Lower leg skin (tissue), 4 donors: ENCODE data around the gene LRRC32. TPM values are rescaled to one million over a fixed set of nuclear protein-coding genes. Genes with fewer than 3 reads are reported as not detected.

Source experiments
- DNase-seq, 2 donors: peaks; one replicate each; pipeline ENCODE4 v3.0.0-alpha.2; 2019; ENCODE audit warnings: low spot score in 2 of 2
- H3K4me3 ChIP-seq: fragments of 200-600 bp; sonication (generic); 2 replicates; pipeline ENCODE4 v1.5.1; 2017; ENCODE audit warnings: mild to moderate bottlenecking, low read depth; ENCODE audit not compliant: poor library complexity, severe bottlenecking
- CTCF ChIP-seq, 3 donors: fragments of 450-650 bp; IDR thresholded peaks; one replicate each; pipeline ENCODE4 v1.5.1; 2016; ENCODE audit warnings: antibody characterized with exemption in 3 of 3, mild to moderate bottlenecking in 3 of 3, moderate library complexity in 2 of 3
- POLR2A ChIP-seq, 2 donors: fragments of 450-650 bp; IDR thresholded peaks; one replicate each; pipeline ENCODE4 v1.6.1; 2016 to 2017; ENCODE audit warnings: antibody characterized with exemption in 2 of 2, mild to moderate bottlenecking in 1 of 2, moderate library complexity in 1 of 2
- WGBS, 2 donors: methylation state at CpG; one replicate each; pipeline ENCODE4 v1.1.5; 2018; 5-methylcytosine and 5-hydroxymethylcytosine counted together
- intact Hi-C: fragments of 100-400 bp; cut with DNase I; formaldehyde crosslinking; loops from one replicate; pipeline ENCODE4 v1.15.0; 2023; ENCODE audit warnings: low total_unique reads
- total RNA-seq, 4 donors: library from RNA; depleted of rRNA; stranded (reverse); fragments of >200 nt; gene quantifications; one replicate each; pipeline ENCODE4 v1.1.0, GENCODE V29; 2016

Gene LRRC32
- total RNA-seq, result 10 to 100 TPM in 3 of 4 donors, 1 to 10 TPM in 1; 9.0 to 42.5 (median 18.7) TPM

GRCh38 chr11:76670485-76671236 lies at the start of gene LRRC32:
TSS of gene LRRC32 (minus strand) at chr11:76670747. CDS start at chr11:76665954, 4,793 bp downstream.
- intact Hi-C loops, result no loop called here
- no peak for TF ChIP-seq POLR2A (IDR thresholded peaks at IDR 0.05)
- no peak for TF ChIP-seq CTCF (IDR thresholded peaks at IDR 0.05)
- 0 to 3% methylated on average over 8 to 66 of the region's 82 CpGs for WGBS, 2 donors
- peak in 1 of 2 donors; percentile 92 for DNase-seq
- H3K4me3 ChIP-seq, result peak within 1 kb of the TSS; percentile 32

GRCh38 chr11:76719686-76720085 lies 49.1 kb upstream of the LRRC32 start:
- WGBS, 2 donors, result 97 to 98% methylated on average over 8 of the region's 9 CpGs
- H3K4me3 ChIP-seq, result no peak overlapping the region
- TF ChIP-seq POLR2A (IDR thresholded peaks at IDR 0.05) (no peak), CTCF (IDR thresholded peaks at IDR 0.05) (no peak)
- intact Hi-C loops, result loop anchor here (10.0 kb wide), 1 partner anchor 385 kb away; the partner anchor contains the start of gene OMP
- no peak for DNase-seq

- WGBS, 2 donors, result 82 to 94% methylated on average over 13 to 17 of the region's 19 CpGs
- intact Hi-C loops, result no loop called here
- no peak for TF ChIP-seq CTCF (IDR thresholded peaks at IDR 0.05)
- TF ChIP-seq POLR2A (IDR thresholded peaks at IDR 0.05), result no peak
These were observed 48.7 kb upstream of the LRRC32 start for GRCh38 chr11:76719281-76719680.

GRCh38 chr11:76717816-76718215 lies 47.3 kb upstream of the LRRC32 start:
- H3K4me3 ChIP-seq, result no peak overlapping the region
- intact Hi-C loops, result no loop called here
- no peak for TF ChIP-seq POLR2A (IDR thresholded peaks at IDR 0.05)
- no peak for TF ChIP-seq CTCF (IDR thresholded peaks at IDR 0.05)
- DNase-seq, result no peak
- 96 to 97% methylated on average over 5 of the region's 5 CpGs for WGBS, 2 donors

More at GRCh38 chr11:76719281-76719680, 48.7 kb upstream of the LRRC32 start:
- DNase-seq, result no peak
- H3K4me3 ChIP-seq, result no peak overlapping the region

- no peak overlapping the region for H3K4me3 ChIP-seq
- DNase-seq, result no peak
- WGBS, 2 donors, result 90% methylated on average over 4 of the region's 4 CpGs
- intact Hi-C loops, result no loop called here
- TF ChIP-seq CTCF (IDR thresholded peaks at IDR 0.05), result no peak
- TF ChIP-seq POLR2A (IDR thresholded peaks at IDR 0.05), result no peak
These were observed 46.8 kb upstream of the LRRC32 start for GRCh38 chr11:76717369-76717768.
